HCT116 (cell line): ENCODE data around the gene HDLBP.

Experiments used
- CTCF ChIP-seq, 3 experiments: fragments of 200-600 bp in 1 of 3; sonication (generic) in 1 of 3; IDR thresholded peaks in 2 of 3; conservative IDR thresholded peaks in 1 of 3; 2 replicates each; pipeline ENCODE4 v1.5.1; 2012 to 2017; ENCODE audit warnings: low read depth in 2 of 3, low read length in 2 of 3, antibody characterized with exemption in 1 of 3, borderline replicate concordance in 1 of 3, control low read depth in 1 of 3, mild to moderate bottlenecking in 1 of 3, mixed read lengths in 1 of 3, mixed run types in 1 of 3, moderate library complexity in 1 of 3; ENCODE audit not compliant: insufficient read depth in 1 of 3
- EZH2 ChIP-seq: fragments of 200-600 bp; sonication (generic); IDR thresholded peaks from 2 replicates; pipeline ENCODE4 v1.6.1; 2017; ENCODE audit warnings: antibody characterized with exemption, mixed run types
- POLR2A ChIP-seq: IDR thresholded peaks from 2 replicates; pipeline ENCODE4 v1.7.0; 2011; ENCODE audit warnings: borderline replicate concordance; ENCODE audit not compliant: insufficient read depth, insufficient read length; ENCODE audit errors: extremely low read depth
- POLR2AphosphoS5 ChIP-seq: IDR thresholded peaks from 2 replicates; pipeline ENCODE4 v1.6.1; 2011; ENCODE audit warnings: mild to moderate bottlenecking, low read depth, low read length, moderate library complexity
- YY1 ChIP-seq: IDR thresholded peaks from 2 replicates; pipeline ENCODE4 v1.6.1; 2011; ENCODE audit warnings: low read length, low read depth, moderate library complexity, mild to moderate bottlenecking; ENCODE audit not compliant: insufficient replicate concordance; ENCODE audit errors: extremely low read depth
- ZNF274 ChIP-seq: fragments of 200-500 bp; sonication (Bioruptor generic); IDR thresholded peaks from 2 replicates; pipeline ENCODE4 v1.6.1; 2014; ENCODE audit warnings: mild to moderate bottlenecking, low read depth, low read length, inconsistent platforms

GRCh38 chr2:241272303-241273209, 42.9 kb downstream of the HDLBP start:
- TF ChIP-seq CTCF (IDR thresholded peaks at IDR 0.05 in 2 of 3, conservative IDR thresholded peaks at IDR 0.05 in 1 of 3; ENCODE audit: borderline replicate concordance in 1 of 3, insufficient read depth in 1 of 3, low read depth in 2 of 3, low read length in 2 of 3) (no peak), YY1 (no peak), ZNF274 (no peak), POLR2A (no peak), POLR2AphosphoS5 (peak; percentile 43), EZH2 (no peak)
